MM.1S (cell line): ENCODE data around the gene ADK.

ENCODE experiments used
- DNase-seq: peaks from one replicate; pipeline ENCODE4 v3.0.0-alpha.2; 2015
- H2AFZ ChIP-seq: fragments of 300-600 bp; sonication (generic); 2 replicates; pipeline ENCODE4 v1.6.0; 2016; ENCODE audit warnings: antibody characterized with exemption, low read length
- H3F3A ChIP-seq: fragments of 300-600 bp; sonication (generic); 2 replicates; pipeline ENCODE4 v1.6.1; 2016; ENCODE audit warnings: mild to moderate bottlenecking, antibody characterized with exemption, low read length, moderate library complexity, mixed read lengths; ENCODE audit not compliant: insufficient read depth
- H3K27ac ChIP-seq: fragments of 300-600 bp; sonication (generic); 2 replicates; pipeline ENCODE4 v1.5.1; 2016; ENCODE audit warnings: mild to moderate bottlenecking, low read length
- H3K27me3 ChIP-seq: fragments of 300-600 bp; sonication (generic); replicated peaks from 2 replicates; pipeline ENCODE4 v1.6.0; 2016; ENCODE audit warnings: low read length; ENCODE audit not compliant: insufficient read depth
- H3K36me3 ChIP-seq: fragments of 300-600 bp; sonication (generic); replicated peaks from 2 replicates; pipeline ENCODE4 v1.6.1; 2016; ENCODE audit warnings: mild to moderate bottlenecking, low read length, mixed read lengths; ENCODE audit not compliant: insufficient read depth
- H3K4me1 ChIP-seq: fragments of 300-600 bp; sonication (generic); 2 replicates; pipeline ENCODE4 v1.6.1; 2016; ENCODE audit warnings: low read length, mixed read lengths
- H3K4me2 ChIP-seq: fragments of 300-600 bp; sonication (generic); 2 replicates; pipeline ENCODE4 v1.6.0; 2016; ENCODE audit warnings: low read depth, low read length
- H3K4me3 ChIP-seq: fragments of 300-600 bp; sonication (generic); 2 replicates; pipeline ENCODE4 v1.5.1; 2016; ENCODE audit warnings: low read length, mixed read lengths
- H3K79me2 ChIP-seq: fragments of 300-600 bp; sonication (generic); 2 replicates; pipeline ENCODE4 v1.6.1; 2016; ENCODE audit warnings: mixed run types, low read length, mixed read lengths
- H3K9ac ChIP-seq: fragments of 300-600 bp; sonication (generic); 2 replicates; pipeline ENCODE4 v1.6.1; 2016; ENCODE audit warnings: low read length, mixed read lengths
- H3K9me2 ChIP-seq: fragments of 300-600 bp; sonication (generic); replicated peaks from 2 replicates; pipeline ENCODE4 v1.6.1; 2016; ENCODE audit warnings: mild to moderate bottlenecking, low read length, mixed read lengths; ENCODE audit not compliant: insufficient read depth
- H3K9me3 ChIP-seq: fragments of 300-600 bp; sonication (generic); replicated peaks from 2 replicates; pipeline ENCODE4 v1.6.1; 2016; ENCODE audit warnings: mild to moderate bottlenecking, low read length, mixed read lengths; ENCODE audit not compliant: insufficient read depth
- H4K20me1 ChIP-seq: fragments of 300-600 bp; sonication (generic); 2 replicates; pipeline ENCODE4 v1.6.1; 2016; ENCODE audit warnings: mild to moderate bottlenecking, low read length, moderate library complexity, mixed read lengths; ENCODE audit not compliant: insufficient read depth
- EZH2 ChIP-seq: fragments of 300-600 bp; sonication (generic); optimal IDR thresholded peaks from 2 replicates; pipeline ENCODE3; 2017; ENCODE audit warnings: low read depth, mild to moderate bottlenecking, antibody characterized with exemption, low read length, mixed read lengths
- EZH2phosphoT487 ChIP-seq: fragments of 300-600 bp; sonication (generic); IDR thresholded peaks from 2 replicates; pipeline ENCODE4 v1.6.1; 2018; ENCODE audit warnings: antibody characterized with exemption, low read length
- TF ChIP-seq, protein P1 (sequence below): fragments of 300-600 bp; sonication (generic); IDR thresholded peaks from 2 replicates; pipeline ENCODE4 v1.5.1; 2016; ENCODE audit warnings: antibody characterized with exemption, low read length, mixed read lengths

Gene ADK

DNA sequence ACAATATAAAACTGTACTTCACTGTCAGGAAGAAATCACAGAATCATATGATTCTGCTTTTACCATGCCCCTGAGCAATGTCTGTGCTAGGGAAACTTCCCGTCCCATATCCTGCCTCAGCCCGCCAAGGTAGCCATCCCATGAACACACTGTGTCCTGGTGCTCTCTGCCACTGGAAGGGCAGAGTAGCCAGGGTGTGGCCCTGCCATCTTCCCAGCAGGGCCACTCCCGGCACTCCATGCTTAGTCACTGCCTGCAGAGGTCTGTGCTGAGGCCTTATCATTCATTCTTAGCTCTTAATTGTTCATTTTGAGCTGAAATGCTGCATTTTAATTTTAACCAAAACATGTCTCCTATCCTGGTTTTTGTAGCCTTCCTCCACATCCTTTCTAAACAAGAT, 32.2 kb upstream of the ADK start:
- H3K9ac ChIP-seq = no peak overlapping the region
- peaks cover 22% of the 10 kb centered on the region; the same call in 1 of the 2 replicates for H3K36me3 ChIP-seq
- H3K27ac ChIP-seq = no peak overlapping the region
- H3K4me1 ChIP-seq = no peaks in the 10 kb centered on the region
- no peak for DNase-seq
- no peaks in the 10 kb centered on the region for H3K9me3 ChIP-seq
- H3K4me2 ChIP-seq = no peak overlapping the region
- H3K4me3 ChIP-seq = no peak overlapping the region
- H4K20me1 ChIP-seq = no peaks in the 10 kb centered on the region
- no peak overlapping the region for H2AFZ ChIP-seq
- no peaks in the 10 kb centered on the region for H3K27me3 ChIP-seq
- TF ChIP-seq EZH2 (no peak), EZH2phosphoT487 (no peak)
- TF ChIP-seq, protein P1, sequence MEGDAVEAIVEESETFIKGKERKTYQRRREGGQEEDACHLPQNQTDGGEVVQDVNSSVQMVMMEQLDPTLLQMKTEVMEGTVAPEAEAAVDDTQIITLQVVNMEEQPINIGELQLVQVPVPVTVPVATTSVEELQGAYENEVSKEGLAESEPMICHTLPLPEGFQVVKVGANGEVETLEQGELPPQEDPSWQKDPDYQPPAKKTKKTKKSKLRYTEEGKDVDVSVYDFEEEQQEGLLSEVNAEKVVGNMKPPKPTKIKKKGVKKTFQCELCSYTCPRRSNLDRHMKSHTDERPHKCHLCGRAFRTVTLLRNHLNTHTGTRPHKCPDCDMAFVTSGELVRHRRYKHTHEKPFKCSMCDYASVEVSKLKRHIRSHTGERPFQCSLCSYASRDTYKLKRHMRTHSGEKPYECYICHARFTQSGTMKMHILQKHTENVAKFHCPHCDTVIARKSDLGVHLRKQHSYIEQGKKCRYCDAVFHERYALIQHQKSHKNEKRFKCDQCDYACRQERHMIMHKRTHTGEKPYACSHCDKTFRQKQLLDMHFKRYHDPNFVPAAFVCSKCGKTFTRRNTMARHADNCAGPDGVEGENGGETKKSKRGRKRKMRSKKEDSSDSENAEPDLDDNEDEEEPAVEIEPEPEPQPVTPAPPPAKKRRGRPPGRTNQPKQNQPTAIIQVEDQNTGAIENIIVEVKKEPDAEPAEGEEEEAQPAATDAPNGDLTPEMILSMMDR = no peak
- H3F3A ChIP-seq = no peaks in the 10 kb centered on the region; the same call in 1 of the 2 replicates
- H3K9me2 ChIP-seq = no peaks in the 10 kb centered on the region
- no peaks in the 10 kb centered on the region for H3K79me2 ChIP-seq

DNA sequence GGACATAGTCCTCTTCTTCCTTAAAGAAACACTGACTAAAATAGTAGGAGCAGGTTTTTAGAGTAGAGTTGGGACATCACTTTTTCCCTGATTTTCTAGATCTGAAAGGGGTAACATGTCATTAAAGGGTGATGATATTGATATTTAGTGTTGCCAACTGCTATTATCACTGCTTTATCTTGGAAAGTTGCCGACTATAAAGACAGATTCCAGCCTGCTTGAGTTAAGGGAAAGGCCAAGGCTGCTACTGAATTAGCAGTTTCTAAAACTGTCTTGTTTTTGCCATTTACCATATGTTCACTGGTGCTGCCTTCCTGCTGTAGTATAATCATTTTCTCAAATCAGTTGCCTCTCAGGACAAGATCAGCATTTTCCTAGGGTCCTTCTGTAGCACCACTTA, 30.1 kb upstream of the ADK start:
- no peaks in the 10 kb centered on the region for H3K9me3 ChIP-seq
- H3K4me1 ChIP-seq = no peaks in the 10 kb centered on the region
- H3K9me2 ChIP-seq = no peaks in the 10 kb centered on the region
- peaks cover 22% of the 10 kb centered on the region; the same call in 1 of the 2 replicates for H3K36me3 ChIP-seq
- H3K9ac ChIP-seq = no peak overlapping the region
- H3K27ac ChIP-seq = no peak overlapping the region
- H3K4me3 ChIP-seq = no peak overlapping the region
- TF ChIP-seq EZH2phosphoT487 (no peak), EZH2 (no peak)
- TF ChIP-seq, protein P1 = no peak
- no peaks in the 10 kb centered on the region for H3K79me2 ChIP-seq
- H3K27me3 ChIP-seq = no peaks in the 10 kb centered on the region
- no peak overlapping the region for H3K4me2 ChIP-seq
- H2AFZ ChIP-seq = no peak overlapping the region
- H4K20me1 ChIP-seq = no peaks in the 10 kb centered on the region
- no peak for DNase-seq
- H3F3A ChIP-seq = no peaks in the 10 kb centered on the region; the same call in 1 of the 2 replicates

DNA sequence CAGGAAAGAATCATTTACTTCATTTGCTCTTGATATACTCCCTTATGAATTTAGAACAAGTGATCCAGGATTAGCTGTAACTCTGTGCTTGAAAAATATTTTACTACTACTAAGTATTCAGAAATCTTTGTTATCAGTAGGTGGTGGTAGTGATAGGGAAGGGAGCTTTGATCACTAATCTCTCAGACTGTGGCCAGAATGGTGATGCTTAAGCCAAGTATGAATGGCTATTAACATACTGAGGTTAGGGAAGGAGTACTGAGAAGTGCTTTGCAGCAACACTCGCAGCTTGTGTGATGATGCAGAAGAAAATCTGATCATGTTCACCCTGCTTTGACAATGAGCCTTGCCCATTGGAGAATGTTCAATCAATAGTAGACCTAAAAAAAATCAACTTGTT, 29.7 kb upstream of the ADK start:
- no peaks in the 10 kb centered on the region for H4K20me1 ChIP-seq
- no peak overlapping the region for H3K9ac ChIP-seq
- H3K4me1 ChIP-seq = no peaks in the 10 kb centered on the region
- H3K4me2 ChIP-seq = no peak overlapping the region
- H3K79me2 ChIP-seq = no peaks in the 10 kb centered on the region
- H3F3A ChIP-seq = no peaks in the 10 kb centered on the region; the same call in 1 of the 2 replicates
- H3K9me2 ChIP-seq = no peaks in the 10 kb centered on the region
- H3K27ac ChIP-seq = no peak overlapping the region
- H3K36me3 ChIP-seq = peaks cover 22% of the 10 kb centered on the region; the same call in 1 of the 2 replicates
- H2AFZ ChIP-seq = no peak overlapping the region
- TF ChIP-seq EZH2phosphoT487 (no peak), EZH2 (no peak)
- TF ChIP-seq, protein P1 = no peak
- no peaks in the 10 kb centered on the region for H3K27me3 ChIP-seq
- no peak overlapping the region for H3K4me3 ChIP-seq
- no peak for DNase-seq
- H3K9me3 ChIP-seq = no peaks in the 10 kb centered on the region
